GM19328 (cell line): Measurements from ENCODE around the gene ACCSL.

Experiments
- ATAC-seq: cut with Tn5 transposase; IDR thresholded peaks from one replicate; pipeline ENCODE4 v1.9.1; 2021; ENCODE audit warnings: mild to moderate bottlenecking, moderate library complexity; ENCODE audit not compliant: unreplicated experiment

Gene ACCSL

GRCh38 chr11:44049832-44050231 is 2.1 kb downstream of the ACCSL start:
- ATAC-seq: no peak

GRCh38 chr11:44051171-44051570 is 3.4 kb downstream of the ACCSL start:
- no peak for ATAC-seq

- ATAC-seq: no peak
Observed at GRCh38 chr11:44057340-44057739, 9.6 kb downstream of the ACCSL start.

GRCh38 chr11:44058275-44058674 is 10.5 kb downstream of the ACCSL start:
- ATAC-seq: no peak

- ATAC-seq: no peak
Observed at GRCh38 chr11:44065161-44065661, 17.4 kb downstream of the ACCSL start.

- ATAC-seq: peak; percentile 92
Observed at GRCh38 chr11:44065841-44066731, 18.3 kb downstream of the ACCSL start, which contains the start of gene ACCS. Gene ACCS, plus strand, starts transcription at chr11:44066270. Its CDS starts 1,358 bp downstream, at chr11:44067628.

- ATAC-seq: no peak
Observed at GRCh38 chr11:44066732-44067141, 19.0 kb downstream of the ACCSL start.

GRCh38 chr11:44067266-44067665 is 19.5 kb downstream of the ACCSL start:
- ATAC-seq: no peak

- ATAC-seq: no peak
Observed at GRCh38 chr11:44068180-44068579, 20.4 kb downstream of the ACCSL start.

GRCh38 chr11:44071157-44071556 is 23.4 kb downstream of the ACCSL start:
- ATAC-seq: no peak

GRCh38 chr11:44072757-44073658 is 25.2 kb downstream of the ACCSL start:
- no peak for ATAC-seq

- no peak for ATAC-seq
Observed at GRCh38 chr11:44078794-44079193, 31.0 kb downstream of the ACCSL start.

GRCh38 chr11:44079376-44079775 is 31.6 kb downstream of the ACCSL start:
- no peak for ATAC-seq

GRCh38 chr11:44080951-44081350 is 33.2 kb downstream of the ACCSL start:
- ATAC-seq: no peak

- no peak for ATAC-seq
Observed at GRCh38 chr11:44082645-44083044, 34.9 kb downstream of the ACCSL start.

- no peak for ATAC-seq
Observed at GRCh38 chr11:44083433-44083832, 35.7 kb downstream of the ACCSL start.

- no peak for ATAC-seq
Observed at GRCh38 chr11:44083906-44084305, 36.1 kb downstream of the ACCSL start.

- no peak for ATAC-seq
Observed at GRCh38 chr11:44085330-44085729, 37.5 kb downstream of the ACCSL start.

- ATAC-seq: no peak
Observed at GRCh38 chr11:44088377-44088776, 40.6 kb downstream of the ACCSL start.

- no peak for ATAC-seq
Observed at GRCh38 chr11:44088871-44089270, 41.1 kb downstream of the ACCSL start.

GRCh38 chr11:44090539-44090938 is 42.8 kb downstream of the ACCSL start:
- no peak for ATAC-seq
